ENCODE measurements around the gene CORO1A.

DNA sequence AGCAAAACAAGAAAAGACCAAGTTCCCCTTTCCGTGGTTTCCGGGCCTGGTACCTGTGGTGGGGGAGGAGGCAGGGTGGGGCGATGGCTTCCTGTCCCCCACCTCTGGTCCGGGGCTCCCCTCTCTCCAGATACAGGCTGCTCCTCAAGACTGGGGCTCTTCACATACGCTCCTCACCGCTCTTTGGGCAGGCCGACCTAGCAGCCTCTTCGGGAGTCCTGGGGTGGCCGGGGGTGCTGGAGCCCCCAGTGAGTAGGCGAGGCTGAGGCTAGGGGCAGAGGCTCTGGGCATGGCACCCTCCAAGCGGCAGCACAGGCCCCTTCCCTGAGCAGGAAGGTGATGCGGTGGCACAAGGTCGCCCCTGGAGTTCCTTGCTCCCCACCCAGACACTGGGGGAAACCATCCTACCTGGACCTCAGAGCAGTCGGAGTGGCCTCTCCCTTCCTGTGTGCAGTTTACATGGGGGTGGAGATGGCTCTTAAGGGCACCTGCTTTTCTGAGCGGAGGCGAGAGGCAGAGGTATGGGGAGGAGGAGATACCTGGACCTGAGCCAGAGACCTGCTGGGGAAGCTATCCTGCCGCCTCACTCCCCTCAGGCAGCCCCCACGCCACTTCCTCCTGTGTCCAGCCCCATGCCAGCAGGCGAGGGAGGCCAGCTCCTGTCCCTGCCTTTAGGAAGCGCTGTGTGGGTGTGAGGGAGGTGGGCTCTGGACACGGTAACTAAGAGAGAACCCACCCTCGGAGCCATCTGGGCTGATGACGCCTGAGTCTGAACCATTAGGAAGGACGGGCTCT, 891 bp downstream of the CORO1A start:
- TF ChIP-seq CTCF (IDR thresholded peaks at IDR 0.05) (no peak), EZH2phosphoT487 (IDR thresholded peaks at IDR 0.05) (no peak), EZH2 (IDR thresholded peaks at IDR 0.05) (no peak)
